ENCODE results near the gene STN1.

- TF ChIP-seq CTCF (conservative IDR thresholded peaks at IDR 0.05; ENCODE audit: low read depth, low read length): no peak
- TF ChIP-seq EZH2 (IDR thresholded peaks at IDR 0.05; ENCODE audit: borderline replicate concordance, low read depth, low read length, poor library complexity, severe bottlenecking): no peak
Observed at GRCh38 chr10:103855424-103855823, 62.6 kb downstream of the STN1 start, which contains the start of gene SH3PXD2A.

All from A673 (cell line).